GM21825 (cell line): ENCODE data around the gene ADM2.
"Not testable (repeated sequence)": the region's sequence is repeated elsewhere in the genome, so short reads cannot be mapped to it uniquely, and the experiment has no call there.

ENCODE experiments used
- ATAC-seq: cut with Tn5 transposase; IDR thresholded peaks from one replicate; pipeline ENCODE4 v1.9.1; 2021; ENCODE audit warnings: mild to moderate bottlenecking, moderate library complexity; ENCODE audit not compliant: unreplicated experiment

The ADM2 gene

GRCh38 chr22:50533856-50534711 lies 52.7 kb downstream of the ADM2 start:
- ATAC-seq = not testable (repeated sequence)

GRCh38 chr22:50535113-50535512 lies 53.8 kb downstream of the ADM2 start:
- ATAC-seq = no peak
